C4-2B (cell line): ENCODE data around the gene PLA2G6.

ENCODE experiments used
- H3K27ac ChIP-seq: fragments of 450-650 bp; 2 replicates; pipeline ENCODE4 v1.5.1; 2017
- CTCF ChIP-seq: fragments of 450-650 bp; conservative IDR thresholded peaks from 2 replicates; pipeline ENCODE4 v1.5.1; 2017; ENCODE audit warnings: mild to moderate bottlenecking
- ZFX ChIP-seq: fragments of 450-650 bp; IDR thresholded peaks from 2 replicates; pipeline ENCODE4 v1.6.1; 2017

PLA2G6 gene

DNA sequence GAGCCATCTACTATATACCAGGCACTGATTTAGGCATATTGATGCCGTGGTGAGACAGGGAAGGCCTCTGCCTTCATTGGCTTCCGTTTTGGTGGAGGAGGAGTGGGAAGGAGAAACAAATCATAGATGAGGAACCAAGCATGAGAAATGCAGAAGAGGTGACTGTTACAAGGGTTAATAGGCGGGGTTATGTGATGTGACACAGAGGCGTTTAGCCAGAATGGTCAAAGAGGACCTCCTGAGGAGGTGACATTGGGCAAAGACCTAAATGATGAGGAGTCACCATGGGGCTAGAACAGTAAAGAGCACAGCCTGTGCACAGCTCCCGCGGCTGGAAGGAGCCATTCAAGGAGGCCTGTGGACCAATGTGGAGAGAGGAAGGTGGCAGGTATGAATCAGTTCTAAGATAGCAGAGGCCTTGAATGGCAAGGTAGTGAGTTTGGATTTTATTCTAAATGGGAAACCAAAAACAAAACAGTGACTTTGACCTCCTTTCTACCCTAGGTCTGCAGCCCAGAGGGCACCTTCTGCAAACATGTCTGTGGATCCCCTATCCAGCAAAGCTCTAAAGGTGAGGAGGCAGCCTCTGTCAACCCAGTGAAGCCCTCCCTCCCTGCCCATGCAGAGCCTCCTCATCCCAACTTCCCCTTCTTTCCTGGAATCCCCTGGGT, 31.8 kb upstream of the PLA2G6 start:
- no peak overlapping the region for H3K27ac ChIP-seq
- no peak for TF ChIP-seq CTCF
- no peak for TF ChIP-seq ZFX

- no peak overlapping the region for H3K27ac ChIP-seq
- TF ChIP-seq ZFX (no peak), CTCF (no peak)
These were observed 30.8 kb upstream of the PLA2G6 start for GRCh38 chr22:38212442-38212841.

- H3K27ac ChIP-seq = no peak overlapping the region
- TF ChIP-seq CTCF (no peak), ZFX (no peak)
These were observed 29.9 kb upstream of the PLA2G6 start for GRCh38 chr22:38211556-38211955.

GRCh38 chr22:38208551-38208968, 26.9 kb upstream of the PLA2G6 start:
- TF ChIP-seq ZFX = no peak
- no peak for TF ChIP-seq CTCF
- H3K27ac ChIP-seq = no peak overlapping the region

- TF ChIP-seq CTCF = no peak
- TF ChIP-seq ZFX = no peak
- H3K27ac ChIP-seq = no peak overlapping the region
These were observed 26.3 kb upstream of the PLA2G6 start for GRCh38 chr22:38207898-38208432.

DNA sequence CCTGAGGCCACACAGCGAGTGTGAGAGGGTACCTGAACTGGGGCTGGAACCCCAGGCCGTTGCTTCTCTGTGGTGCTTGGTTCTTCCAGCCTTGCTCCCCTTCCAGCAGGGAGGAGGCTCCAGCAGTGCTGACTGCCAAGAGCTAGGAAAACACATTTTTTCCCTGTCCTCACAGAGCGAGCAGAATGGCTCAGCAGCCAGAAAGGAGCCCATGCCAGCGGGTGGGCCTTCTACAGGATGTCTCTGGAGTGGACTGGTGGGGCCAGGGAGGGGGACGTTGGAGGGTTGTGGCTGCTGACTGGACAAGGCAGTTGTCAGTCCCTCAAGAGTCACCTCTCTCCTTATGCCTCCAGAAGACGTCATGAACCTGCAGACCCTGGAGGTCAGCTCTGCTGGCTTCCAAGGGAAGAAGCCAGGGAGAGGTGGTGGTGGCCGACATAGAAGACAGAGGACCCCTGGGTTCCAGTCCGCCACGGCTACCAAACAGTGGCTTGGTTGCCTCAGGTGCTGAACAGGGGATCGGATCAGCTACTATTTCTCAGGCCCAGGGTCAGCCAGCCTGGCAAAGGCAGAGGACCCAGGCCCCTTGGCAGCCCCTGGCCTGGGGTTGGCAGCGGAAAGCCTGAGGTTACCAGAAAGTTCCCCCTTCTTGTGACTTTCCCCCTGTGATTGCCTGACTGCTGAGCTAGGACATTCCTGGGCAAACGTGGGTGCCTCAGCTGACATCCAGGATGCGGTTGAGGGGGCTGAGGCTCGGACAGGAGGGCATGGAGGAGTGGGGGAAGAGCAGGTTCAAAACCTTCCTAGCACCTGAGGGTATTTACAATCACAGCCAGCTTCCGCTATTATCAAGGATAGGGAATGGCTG, 23.9 kb upstream of the PLA2G6 start:
- no peak overlapping the region for H3K27ac ChIP-seq
- TF ChIP-seq CTCF (no peak), ZFX (no peak)

- no peak overlapping the region for H3K27ac ChIP-seq
- TF ChIP-seq CTCF = no peak
- no peak for TF ChIP-seq ZFX
These were observed 23.2 kb upstream of the PLA2G6 start for GRCh38 chr22:38204784-38205183.
